Stimulated activated naive CD4-positive, alpha-beta T cell treated with Interleukin-2 at 50 U/mL for 16 hours (primary cell): Measurements from ENCODE around the gene MAGEH1.

Source experiments
- DNase-seq: peaks from one replicate; lab custom pipeline; 2025; lab: John Stamatoyannopoulos, UW

MAGEH1 gene

GRCh38 chrX:55490974-55491373, 39.0 kb downstream of the MAGEH1 start:
- no peak for DNase-seq
